Fibroblast of skin of right biceps (primary cell): ENCODE measurements around the gene HCRTR1.
"Not testable (repeated sequence)": the region's sequence is repeated elsewhere in the genome, so short reads cannot be mapped to it uniquely, and the experiment has no call there.

Experiments used
- DNase-seq: peaks from one replicate; pipeline ENCODE4 v3.0.0-alpha.2; 2013

The HCRTR1 gene

DNA sequence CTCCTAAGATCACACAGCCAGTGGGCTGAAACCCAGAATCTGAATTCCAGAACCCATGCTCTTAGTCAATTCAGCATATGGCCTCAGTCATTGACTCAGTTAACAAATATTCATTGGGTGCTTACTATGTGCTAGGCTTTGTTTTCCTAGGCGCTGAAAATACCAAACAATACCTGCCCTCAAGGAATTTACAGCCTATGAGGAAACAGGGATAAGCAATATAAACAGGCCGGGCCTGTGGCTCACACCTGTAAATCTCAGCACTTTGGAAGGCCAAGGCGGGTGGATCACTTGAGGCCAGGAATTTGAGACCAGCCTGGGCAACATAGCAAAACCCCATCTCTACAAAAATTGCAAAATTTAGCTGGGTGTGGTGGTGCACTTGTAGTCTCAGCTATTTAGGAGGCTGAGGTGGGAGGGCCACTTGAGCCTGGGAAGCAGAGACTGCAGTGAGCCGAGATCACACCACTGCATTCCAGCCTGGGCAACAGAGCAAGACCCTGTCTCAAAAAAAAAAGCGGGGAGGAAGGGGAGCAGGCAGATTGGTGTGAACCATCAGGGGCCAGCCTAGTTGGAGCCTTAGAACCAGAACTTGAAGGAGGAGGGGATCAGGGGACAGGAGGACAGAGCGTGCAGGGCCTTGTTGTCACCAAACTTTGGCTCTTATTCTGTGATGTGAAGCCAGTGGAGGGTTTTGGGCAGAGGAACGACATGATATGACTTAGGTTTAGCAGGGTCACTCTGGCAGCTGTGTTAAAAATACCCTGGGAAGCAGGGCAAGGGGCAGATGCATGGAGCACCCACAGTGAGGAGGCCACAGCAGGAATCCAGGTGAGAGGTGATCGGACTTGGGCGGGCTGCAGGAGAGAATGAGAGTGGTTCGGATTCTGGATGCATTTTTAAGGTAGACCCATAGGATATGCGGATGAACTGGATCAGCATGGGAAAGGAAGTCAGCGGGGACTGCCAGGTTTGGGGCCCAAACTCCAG, 35.4 kb upstream of the HCRTR1 start:
- DNase-seq = no peak

DNA sequence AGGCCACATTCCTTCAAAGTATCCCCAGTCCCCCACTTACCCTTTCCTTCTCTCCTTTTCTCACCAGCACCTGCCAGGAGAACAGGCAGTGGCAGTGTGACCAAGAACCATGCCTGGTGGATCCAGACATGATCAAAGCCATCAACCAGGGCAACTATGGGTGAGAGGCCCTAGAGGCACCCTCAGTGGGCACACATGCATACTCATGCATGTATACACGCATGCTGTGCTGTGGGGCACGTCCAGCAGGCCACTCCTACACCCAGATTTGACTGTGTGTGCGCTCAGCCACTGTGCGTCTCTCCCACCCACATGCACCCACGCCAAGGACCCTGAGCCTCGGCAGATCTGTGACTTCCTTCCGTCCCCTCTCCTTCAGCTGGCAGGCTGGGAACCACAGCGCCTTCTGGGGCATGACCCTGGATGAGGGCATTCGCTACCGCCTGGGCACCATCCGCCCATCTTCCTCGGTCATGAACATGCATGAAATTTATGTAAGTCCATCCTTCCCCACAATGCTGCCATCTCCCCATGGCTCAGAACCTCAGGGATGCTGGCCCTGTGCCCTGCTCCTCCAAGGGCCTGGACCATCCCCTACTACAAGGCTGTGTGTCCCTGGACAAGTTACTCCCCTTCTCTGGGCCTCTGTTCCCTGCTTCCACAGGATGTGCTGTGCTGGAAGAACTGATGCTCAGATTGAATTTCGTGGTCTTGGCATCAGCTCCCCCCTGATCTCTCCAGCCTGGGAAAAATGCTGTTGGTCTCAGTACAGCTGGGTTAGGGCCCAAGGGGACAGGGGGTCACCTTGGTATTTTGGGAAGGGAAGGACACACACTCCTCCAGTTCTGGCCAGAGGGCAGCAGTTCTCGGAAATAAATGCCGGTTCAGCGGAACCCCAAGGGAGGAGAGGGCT, 34.2 kb upstream of the HCRTR1 start:
- no peak for DNase-seq

DNA sequence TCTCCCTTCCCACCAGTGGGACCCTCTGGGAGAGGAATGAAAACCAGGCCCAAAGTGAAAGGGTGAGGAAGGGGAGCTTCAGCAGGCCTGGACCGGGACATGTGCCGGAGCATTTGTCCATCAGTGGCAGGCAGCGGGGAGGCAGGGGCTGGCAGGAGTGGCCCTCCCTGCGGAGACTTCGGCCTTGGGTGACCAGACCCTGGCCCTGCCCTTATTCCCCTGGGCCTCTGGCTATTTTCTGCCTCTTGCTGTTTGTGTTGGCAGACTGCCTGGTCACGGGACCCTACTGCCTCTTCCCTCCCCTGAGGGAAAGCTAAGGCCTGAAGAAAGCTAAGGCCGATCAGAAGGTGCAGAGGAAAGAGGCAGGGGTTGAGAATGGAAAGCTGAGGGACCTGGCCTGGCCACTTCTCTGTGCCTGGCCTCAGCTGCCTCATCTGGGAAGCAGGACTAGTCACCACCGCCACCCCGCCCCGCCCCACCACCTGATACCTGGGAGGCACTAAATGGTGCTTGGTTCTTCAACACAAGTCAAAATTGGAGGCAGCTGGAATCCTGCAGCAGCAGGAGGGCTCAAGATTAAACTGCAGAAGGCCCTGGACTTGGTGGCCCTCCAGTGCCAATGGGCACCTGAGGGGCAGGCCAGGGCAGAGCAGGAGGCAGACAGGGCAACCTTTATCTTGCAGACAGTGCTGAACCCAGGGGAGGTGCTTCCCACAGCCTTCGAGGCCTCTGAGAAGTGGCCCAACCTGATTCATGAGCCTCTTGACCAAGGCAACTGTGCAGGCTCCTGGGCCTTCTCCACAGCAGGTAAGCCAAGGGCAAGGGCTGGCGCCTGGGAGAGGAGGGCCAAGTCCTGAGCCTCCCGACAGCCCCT, 33.3 kb upstream of the HCRTR1 start:
- DNase-seq = no peak

GRCh38 chr1:31584869-31585735, 32.4 kb upstream of the HCRTR1 start:
- no peak for DNase-seq

DNA sequence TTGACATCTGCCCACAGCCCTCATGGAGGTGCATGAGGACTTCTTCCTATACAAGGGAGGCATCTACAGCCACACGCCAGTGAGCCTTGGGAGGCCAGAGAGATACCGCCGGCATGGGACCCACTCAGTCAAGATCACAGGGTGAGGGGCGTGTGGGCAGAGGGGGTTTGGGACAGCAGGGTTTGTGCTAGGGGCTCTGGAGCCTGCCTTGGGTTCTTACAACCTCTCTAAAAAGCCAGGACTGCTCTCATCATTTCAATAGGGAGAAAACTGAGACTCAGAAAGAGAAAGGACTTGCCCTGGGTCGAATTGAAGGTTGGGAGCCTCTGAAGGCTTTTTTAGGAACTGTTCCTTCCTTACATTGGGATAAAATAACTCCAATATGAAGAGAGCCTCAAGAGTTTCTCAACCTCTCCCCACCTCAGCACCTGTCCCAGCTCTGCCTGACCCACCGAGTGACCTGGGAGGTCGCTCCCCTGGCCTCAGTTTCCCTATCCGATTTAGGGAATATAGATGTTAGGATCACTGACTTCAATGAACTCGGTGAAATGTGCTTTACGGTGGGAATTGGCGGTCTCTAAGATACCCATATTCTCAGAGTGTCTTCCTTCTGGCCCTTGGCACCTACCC, 31.6 kb upstream of the HCRTR1 start:
- no peak for DNase-seq

DNA sequence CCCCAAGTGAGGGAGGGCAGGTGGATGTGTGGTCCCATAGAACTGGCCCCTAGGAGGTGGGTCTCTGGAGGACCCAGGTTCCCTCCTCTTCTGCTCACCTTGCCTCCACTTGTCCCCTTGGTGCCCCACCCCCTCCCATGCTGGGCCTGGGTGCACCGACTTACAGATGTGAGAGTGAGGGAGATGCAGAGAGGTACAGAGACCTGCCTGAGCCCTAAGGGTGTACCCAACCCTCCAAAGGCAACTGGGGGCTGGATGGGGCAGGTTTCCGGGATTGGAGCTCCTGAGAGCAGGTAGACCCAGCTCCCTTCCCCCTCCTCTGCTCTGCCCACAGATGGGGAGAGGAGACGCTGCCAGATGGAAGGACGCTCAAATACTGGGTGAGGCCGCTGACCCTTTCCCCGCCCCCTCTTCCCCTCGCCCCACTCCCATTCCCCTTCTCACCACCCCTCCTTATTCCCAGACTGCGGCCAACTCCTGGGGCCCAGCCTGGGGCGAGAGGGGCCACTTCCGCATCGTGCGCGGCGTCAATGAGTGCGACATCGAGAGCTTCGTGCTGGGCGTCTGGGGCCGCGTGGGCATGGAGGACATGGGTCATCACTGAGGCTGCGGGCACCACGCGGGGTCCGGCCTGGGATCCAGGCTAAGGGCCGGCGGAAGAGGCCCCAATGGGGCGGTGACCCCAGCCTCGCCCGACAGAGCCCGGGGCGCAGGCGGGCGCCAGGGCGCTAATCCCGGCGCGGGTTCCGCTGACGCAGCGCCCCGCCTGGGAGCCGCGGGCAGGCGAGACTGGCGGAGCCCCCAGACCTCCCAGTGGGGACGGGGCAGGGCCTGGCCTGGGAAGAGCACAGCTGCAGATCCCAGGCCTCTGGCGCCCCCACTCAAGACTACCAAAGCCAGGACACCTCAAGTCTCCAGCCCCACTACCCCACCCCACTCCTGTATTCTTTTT, 30.8 kb upstream of the HCRTR1 start:
- DNase-seq = no peak

DNA sequence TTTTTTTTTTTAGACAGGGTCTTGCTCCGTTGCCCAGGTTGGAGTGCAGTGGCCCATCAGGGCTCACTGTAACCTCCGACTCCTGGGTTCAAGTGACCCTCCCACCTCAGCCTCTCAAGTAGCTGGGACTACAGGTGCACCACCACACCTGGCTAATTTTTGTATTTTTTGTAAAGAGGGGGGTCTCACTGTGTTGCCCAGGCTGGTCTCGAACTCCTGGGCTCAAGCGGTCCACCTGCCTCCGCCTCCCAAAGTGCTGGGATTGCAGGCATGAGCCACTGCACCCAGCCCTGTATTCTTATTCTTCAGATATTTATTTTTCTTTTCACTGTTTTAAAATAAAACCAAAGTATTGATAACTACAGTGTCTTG, 30.2 kb upstream of the HCRTR1 start:
- not testable (repeated sequence) for DNase-seq

DNA sequence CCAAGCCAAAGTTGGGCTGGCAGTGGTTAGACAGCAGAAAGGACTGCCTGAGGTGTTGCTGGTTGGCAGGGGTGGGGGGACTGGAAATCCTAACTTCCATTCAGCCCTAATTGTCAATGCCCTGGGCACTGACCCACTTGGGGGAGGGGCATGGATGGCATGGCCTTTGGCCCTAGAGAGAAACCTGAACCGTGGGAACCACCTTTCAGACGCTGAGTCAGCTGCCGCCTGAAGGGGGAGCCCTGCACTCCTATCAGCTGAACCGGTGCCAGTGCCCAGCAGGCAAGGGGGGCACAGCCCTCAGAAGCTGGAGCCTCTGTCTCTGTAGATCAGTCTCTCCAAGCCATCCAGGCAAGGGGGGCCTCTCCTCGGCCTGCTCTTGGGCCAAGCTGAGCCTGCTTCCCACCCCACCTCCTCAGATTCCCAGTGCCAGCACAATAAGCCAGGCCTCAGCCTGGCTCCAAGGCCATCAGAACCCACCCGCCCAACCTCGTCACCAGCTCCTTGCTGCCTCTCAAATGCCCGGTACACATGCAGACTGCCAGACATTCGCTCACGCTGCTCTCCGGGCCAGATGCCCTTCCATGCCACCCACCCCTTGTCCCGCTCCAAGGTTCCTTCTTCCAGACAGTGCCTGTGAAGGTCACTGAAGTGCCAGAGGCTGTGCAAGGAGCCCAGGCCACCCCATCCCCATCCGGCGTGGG, 29.6 kb upstream of the HCRTR1 start:
- no peak for DNase-seq

GRCh38 chr1:31588751-31589515, 28.6 kb upstream of the HCRTR1 start:
- DNase-seq = peak; percentile 60

- peak; percentile 67 for DNase-seq
Observed at GRCh38 chr1:31591425-31592093, 25.9 kb upstream of the HCRTR1 start.

- DNase-seq = no peak
Observed at GRCh38 chr1:31592132-31592531, 25.4 kb upstream of the HCRTR1 start.

DNA sequence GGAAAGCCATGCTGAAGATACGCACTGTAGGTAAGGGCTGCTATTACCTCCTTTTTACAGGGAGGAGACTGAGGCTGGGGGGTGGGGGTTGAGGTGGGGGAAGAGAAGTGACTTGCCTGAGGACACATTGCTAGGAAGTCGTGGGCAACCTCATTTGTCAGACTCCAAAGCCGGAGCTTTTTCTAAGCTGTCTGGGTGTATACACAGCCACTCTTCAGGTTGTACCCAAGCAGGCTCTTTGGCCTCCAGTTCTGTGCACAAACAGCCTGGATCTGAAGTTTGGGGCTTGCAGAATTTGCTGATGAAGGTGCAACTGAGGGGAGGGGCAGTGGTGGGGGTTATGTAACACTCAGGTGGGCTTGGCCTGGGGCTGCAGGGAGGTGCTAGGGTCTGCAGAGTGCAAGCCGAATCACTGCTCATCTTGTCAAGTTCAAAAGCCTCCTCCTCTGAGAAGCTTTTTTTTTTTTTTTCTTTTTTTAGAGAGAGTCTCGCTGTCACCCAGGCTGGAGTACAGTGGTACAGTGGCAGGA, 24.3 kb upstream of the HCRTR1 start:
- DNase-seq = no peak

DNA sequence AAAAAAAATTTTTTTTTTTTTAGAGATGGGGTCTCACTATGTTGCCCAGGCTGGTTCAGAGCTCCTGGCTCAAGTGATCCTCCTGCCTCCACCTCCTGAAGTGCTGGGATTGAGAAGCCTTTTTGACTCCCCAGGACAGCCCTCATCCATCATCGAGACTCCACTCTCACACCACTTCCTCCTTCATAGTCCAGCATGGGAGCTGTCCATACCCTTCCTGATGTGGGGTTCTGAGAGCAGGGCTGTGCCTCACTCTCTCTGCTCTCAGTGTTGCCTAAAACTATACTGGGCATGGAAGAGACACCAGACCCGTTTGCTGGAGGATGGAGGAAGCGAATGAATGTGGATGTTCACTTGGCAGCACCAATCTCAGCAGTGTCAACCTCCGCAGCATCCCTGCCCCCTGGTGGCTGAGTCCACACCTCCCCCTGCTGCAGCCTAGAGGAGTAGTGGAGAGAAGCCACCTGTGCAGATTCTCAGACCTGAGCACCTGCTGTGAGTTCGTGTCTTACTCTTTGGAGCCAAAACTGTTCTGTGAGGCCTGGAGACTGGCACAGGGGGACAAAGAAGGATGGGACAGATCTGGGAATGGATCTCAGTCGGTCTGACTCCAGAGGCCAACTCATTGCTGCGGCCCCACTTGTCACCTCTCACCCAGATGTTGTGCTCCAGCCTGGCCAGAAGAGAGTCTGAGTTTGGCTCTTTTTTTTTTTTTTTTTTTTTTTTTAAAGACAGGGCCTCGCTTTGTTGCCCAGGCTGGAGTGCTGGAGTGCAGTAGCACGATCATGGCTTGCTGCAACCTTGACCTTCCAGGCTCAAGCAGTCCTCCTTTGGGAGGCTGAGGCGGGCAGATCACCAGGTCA, 23.5 kb upstream of the HCRTR1 start:
- peak; percentile 67 for DNase-seq

DNA sequence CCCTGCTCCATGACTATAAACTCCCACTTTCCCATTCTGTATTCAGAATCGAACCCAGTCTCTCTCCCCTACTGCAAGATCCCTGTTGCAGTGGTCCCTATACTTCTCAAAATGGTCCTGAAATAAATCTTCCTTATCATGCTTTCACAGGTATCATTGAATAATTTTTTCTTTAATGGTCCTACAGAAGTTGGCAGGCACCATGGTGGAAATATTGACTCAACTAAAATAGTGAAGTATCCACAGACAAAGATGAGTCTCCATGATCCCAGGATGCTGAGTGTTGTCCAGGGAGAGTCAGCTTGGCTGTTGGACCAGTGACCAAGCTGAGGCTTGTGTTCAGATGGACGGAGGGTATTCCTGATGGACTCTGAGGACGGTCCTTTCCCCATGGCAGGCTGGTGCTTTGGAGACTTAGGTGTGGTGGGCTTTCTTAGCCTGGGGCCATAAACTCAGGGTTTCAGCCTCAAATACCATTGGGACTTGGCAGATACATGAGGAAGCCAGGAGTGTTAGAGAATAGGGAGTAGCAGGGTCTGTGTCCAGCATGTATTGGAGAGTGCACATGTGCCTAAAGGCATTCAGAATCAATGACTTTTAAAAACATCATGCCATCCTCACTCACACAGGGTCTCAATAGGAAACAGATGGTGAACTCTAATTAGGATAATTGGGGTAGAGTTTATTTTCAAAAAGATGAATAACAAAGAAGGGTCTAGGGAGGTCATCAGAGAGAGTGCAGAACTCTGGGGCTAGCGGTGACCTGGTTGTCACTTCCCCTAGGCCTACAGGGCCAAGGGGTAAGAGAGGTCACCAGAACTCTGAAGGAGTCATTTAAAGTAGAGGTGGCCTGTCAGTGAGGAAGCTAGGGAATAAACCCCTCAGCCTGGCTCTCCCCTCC, 21.4 kb upstream of the HCRTR1 start:
- DNase-seq = no peak

DNA sequence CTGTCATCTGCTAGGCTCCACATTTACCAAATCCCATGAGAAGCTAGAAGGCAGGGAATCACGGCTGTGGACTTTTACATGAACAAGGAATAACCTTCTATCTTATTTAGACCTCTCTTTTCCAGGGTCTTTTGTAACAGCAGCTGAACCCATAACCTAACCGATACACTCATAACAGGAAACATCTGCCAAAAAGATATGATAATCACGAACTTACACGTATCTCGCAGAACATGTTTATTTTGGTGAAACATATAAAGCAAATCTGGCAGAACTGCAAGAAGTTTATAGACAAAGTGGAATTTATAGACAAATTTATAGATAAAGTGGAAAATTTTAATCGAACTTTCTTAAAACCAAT, 20.8 kb upstream of the HCRTR1 start:
- DNase-seq = no peak

DNA sequence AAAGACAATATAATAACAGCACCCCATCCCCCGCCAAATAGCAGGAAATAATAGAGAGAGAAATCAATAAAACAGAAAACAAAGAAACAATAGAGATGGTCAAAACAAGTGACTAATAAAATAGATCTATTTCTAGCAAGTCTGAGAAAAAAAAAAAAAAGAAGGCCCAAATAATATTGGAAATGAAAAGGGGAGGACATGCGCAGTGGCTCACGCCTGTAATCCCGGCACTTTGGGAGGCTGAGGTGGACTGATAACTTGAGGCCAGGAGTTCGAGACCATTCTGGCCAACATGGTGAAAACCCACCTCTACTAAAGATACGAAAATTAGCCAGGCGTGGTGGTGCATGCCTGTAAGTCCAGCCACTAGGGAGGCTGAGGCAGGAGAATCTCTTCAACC, 18.5 kb upstream of the HCRTR1 start:
- DNase-seq = no peak
